A673 (cell line): Measurements from ENCODE around the gene MFAP1.

ENCODE experiments used
- CTCF ChIP-seq: fragments of 300-800, 200-600 bp; sonication (generic); conservative IDR thresholded peaks from 2 replicates; pipeline ENCODE4 v1.5.1; 2017; ENCODE audit warnings: low read depth, mild to moderate bottlenecking, antibody characterized with exemption, low read length, moderate library complexity, mixed read lengths
- EZH2 ChIP-seq: fragments of 200-600 bp; sonication (generic); IDR thresholded peaks from 2 replicates; pipeline ENCODE4 v1.6.1; 2017; ENCODE audit warnings: borderline replicate concordance, low read depth, mild to moderate bottlenecking, mixed read lengths, antibody characterized with exemption, low read length; ENCODE audit not compliant: poor library complexity, severe bottlenecking

DNA sequence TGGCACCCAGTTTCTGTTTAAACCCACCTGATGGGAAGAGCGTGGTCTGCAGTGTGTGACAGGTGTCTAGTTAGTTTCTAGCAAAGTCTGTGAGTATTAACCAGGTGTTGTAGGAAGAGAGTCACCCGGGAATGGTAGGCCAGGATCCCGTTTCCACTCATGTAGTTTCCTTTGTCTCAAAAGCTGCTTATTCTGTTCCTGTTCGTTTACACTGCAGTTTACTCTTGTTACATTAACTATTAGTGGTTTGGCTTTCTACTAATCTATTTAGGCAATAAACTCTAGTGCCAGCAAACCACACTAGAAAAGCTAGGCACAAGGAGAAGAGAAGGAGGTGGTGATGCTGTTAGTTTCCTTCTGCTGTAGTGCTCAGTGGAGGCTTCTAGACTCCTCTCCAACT lies 35.1 kb upstream of the MFAP1 start:
- TF ChIP-seq CTCF, result no peak
- no peak for TF ChIP-seq EZH2
